ENCODE measurements around the gene KLHL7. TPM values are rescaled to one million over a fixed set of nuclear protein-coding genes. Genes with fewer than 3 reads are reported as not detected.
A peak's percentile ranks its signal among the peaks of the same experiment; 100 is the strongest.

KLHL7 gene
- total RNA-seq: 10 to 100 TPM; 18.1 to 20.8 TPM

GRCh38 chr7:23105644-23106056 lies at the start of gene KLHL7:
KLHL7 (plus strand) TSS chr7:23105785; CDS start chr7:23106027, 242 bp downstream.
- Mint-ChIP-seq H3K9me3 (ENCODE audit: low read depth) (no peaks in the 10 kb centered on the region), H3K36me3 (ENCODE audit: low read depth) (peaks cover 2% of the 10 kb centered on the region), H3K4me1 (peaks cover 32% of the 10 kb centered on the region), H3K27ac (peak within 1 kb of the TSS; percentile 94), H3K4me3 (peak within 1 kb of the TSS; percentile 97), H3K27me3 (no peaks in the 10 kb centered on the region)
- POLR2A ChIA-PET: interaction anchor here (0.6 to 1.0 kb wide), 3 partner anchors 15 to 1814 kb away, joined by 3 to 5 read pairs (median 4); no protein-coding TSS in a partner anchor
- CTCF ChIA-PET: interaction anchor here (0.6 to 2.2 kb wide), 12 partner anchors 8 to 323 kb away, joined by 3 to 9 read pairs (median 4); partner anchors contain the start of gene TOMM7
- intact Hi-C loops (cut with DNase I, micrococcal nuclease): loop anchor here (1.0 to 10.0 kb wide), 11 partner anchors 76 to 1678 kb away; partner anchors contain the start of genes HYCC1 (in 2 of the 2), TOMM7 (in 2 of the 2), TRA2A (in 2 of the 2) and FAM221A (in 1 of the 2)
- ATAC-seq: peak; percentile 98
- DNase-seq: peak; percentile 98

- no peaks in the 10 kb centered on the region for H3K36me3 Mint-ChIP-seq (ENCODE audit: low read depth)
- no peaks in the 10 kb centered on the region for H3K9me3 Mint-ChIP-seq (ENCODE audit: low read depth)
- H3K27ac Mint-ChIP-seq: no peak overlapping the region
- ChIA-PET POLR2A (no interaction called here), CTCF (interaction anchor here (0.6 to 4.4 kb wide), 6 partner anchors 9 to 500 kb away, joined by 3 to 26 read pairs (median 3); no protein-coding TSS in a partner anchor)
- H3K4me3 Mint-ChIP-seq: no peak overlapping the region
- no peak for ATAC-seq
- intact Hi-C loops (cut with DNase I, micrococcal nuclease): loop anchor here (5.0 to 10.0 kb wide), 3 partner anchors 46 to 334 kb away; partner anchors contain the start of genes HYCC1 (in 1 of the 2) and IL6 (in 1 of the 2)
- peaks cover 2% of the 10 kb centered on the region for H3K4me1 Mint-ChIP-seq
- H3K27me3 Mint-ChIP-seq: no peaks in the 10 kb centered on the region
- DNase-seq: no peak
Observed at GRCh38 chr7:23058408-23059096, 47.0 kb upstream of the KLHL7 start.

- Mint-ChIP-seq H3K36me3 (ENCODE audit: low read depth) (no peaks in the 10 kb centered on the region), H3K27ac (no peak overlapping the region), H3K9me3 (ENCODE audit: low read depth) (no peaks in the 10 kb centered on the region), H3K27me3 (no peaks in the 10 kb centered on the region), H3K4me3 (no peak overlapping the region), H3K4me1 (no peaks in the 10 kb centered on the region)
- ATAC-seq (no peak), DNase-seq (no peak)
- intact Hi-C loops (cut with DNase I, micrococcal nuclease): no loop called here
- ChIA-PET CTCF (interaction anchor here (1.2 kb wide), 1 partner anchor 501 kb away, joined by 4 read pairs; no protein-coding TSS in a partner anchor), POLR2A (no interaction called here)
Observed at GRCh38 chr7:23061327-23061726, 44.3 kb upstream of the KLHL7 start.

- peak; percentile 18 for DNase-seq
- Mint-ChIP-seq H3K4me3 (no peak overlapping the region), H3K27me3 (peaks cover 2% of the 10 kb centered on the region), H3K4me1 (no peaks in the 10 kb centered on the region), H3K9me3 (ENCODE audit: low read depth) (no peaks in the 10 kb centered on the region), H3K36me3 (ENCODE audit: low read depth) (no peaks in the 10 kb centered on the region), H3K27ac (no peak overlapping the region)
- no peak for ATAC-seq
- POLR2A ChIA-PET: no interaction called here
- CTCF ChIA-PET: no interaction called here
- intact Hi-C loops (cut with DNase I, micrococcal nuclease): no loop called here
Observed at GRCh38 chr7:23062452-23062851, 43.1 kb upstream of the KLHL7 start.

GRCh38 chr7:23065974-23066373 lies 39.6 kb upstream of the KLHL7 start:
- H3K27me3 Mint-ChIP-seq: peaks cover 5% of the 10 kb centered on the region
- ChIA-PET CTCF (interaction anchor here (0.9 kb wide), 1 partner anchor 14 kb away, joined by 3 read pairs; no protein-coding TSS in a partner anchor), POLR2A (no interaction called here)
- no peak for DNase-seq
- no peaks in the 10 kb centered on the region for H3K4me1 Mint-ChIP-seq
- H3K9me3 Mint-ChIP-seq (ENCODE audit: low read depth): no peaks in the 10 kb centered on the region
- intact Hi-C loops (cut with DNase I, micrococcal nuclease): no loop called here
- no peaks in the 10 kb centered on the region for H3K36me3 Mint-ChIP-seq (ENCODE audit: low read depth)
- no peak overlapping the region for H3K4me3 Mint-ChIP-seq
- no peak overlapping the region for H3K27ac Mint-ChIP-seq
- ATAC-seq: peak; percentile 44

- Mint-ChIP-seq H3K9me3 (ENCODE audit: low read depth) (no peaks in the 10 kb centered on the region), H3K27ac (no peak overlapping the region), H3K36me3 (ENCODE audit: low read depth) (no peaks in the 10 kb centered on the region), H3K4me1 (no peaks in the 10 kb centered on the region), H3K27me3 (peaks cover 5% of the 10 kb centered on the region), H3K4me3 (no peak overlapping the region)
- ATAC-seq (no peak), DNase-seq (no peak)
- intact Hi-C loops (cut with DNase I, micrococcal nuclease): no loop called here
- ChIA-PET CTCF (interaction anchor here (0.7 kb wide), 1 partner anchor 9 kb away, joined by 3 read pairs; no protein-coding TSS in a partner anchor), POLR2A (no interaction called here)
Observed at GRCh38 chr7:23067271-23067670, 38.3 kb upstream of the KLHL7 start.

- intact Hi-C loops (cut with DNase I, micrococcal nuclease): no loop called here
- no peak overlapping the region for H3K27ac Mint-ChIP-seq
- DNase-seq (no peak), ATAC-seq (no peak)
- POLR2A ChIA-PET: no interaction called here
- H3K36me3 Mint-ChIP-seq (ENCODE audit: low read depth): no peaks in the 10 kb centered on the region
- CTCF ChIA-PET: interaction anchor here (0.9 kb wide), 1 partner anchor 14 kb away, joined by 3 read pairs; no protein-coding TSS in a partner anchor
- no peaks in the 10 kb centered on the region for H3K9me3 Mint-ChIP-seq (ENCODE audit: low read depth)
- peaks cover 11% of the 10 kb centered on the region for H3K27me3 Mint-ChIP-seq
- H3K4me1 Mint-ChIP-seq: no peaks in the 10 kb centered on the region
- H3K4me3 Mint-ChIP-seq: no peak overlapping the region
Observed at GRCh38 chr7:23072048-23072447, 33.5 kb upstream of the KLHL7 start.

GRCh38 chr7:23072922-23073321 lies 32.7 kb upstream of the KLHL7 start:
- ATAC-seq (no peak), DNase-seq (no peak)
- Mint-ChIP-seq H3K4me3 (no peak overlapping the region), H3K36me3 (ENCODE audit: low read depth) (no peaks in the 10 kb centered on the region), H3K4me1 (no peaks in the 10 kb centered on the region), H3K27me3 (peaks cover 8% of the 10 kb centered on the region), H3K9me3 (ENCODE audit: low read depth) (no peaks in the 10 kb centered on the region), H3K27ac (no peak overlapping the region)
- CTCF ChIA-PET: interaction anchor here (0.9 kb wide), 1 partner anchor 13 kb away, joined by 3 read pairs; no protein-coding TSS in a partner anchor
- POLR2A ChIA-PET: no interaction called here
- intact Hi-C loops (cut with DNase I, micrococcal nuclease): no loop called here

GRCh38 chr7:23074443-23075261 lies 30.9 kb upstream of the KLHL7 start:
- ChIA-PET POLR2A (no interaction called here), CTCF (interaction anchor here (0.6 to 1.7 kb wide), 4 partner anchors 9 to 718 kb away, joined by 3 to 5 read pairs (median 4); no protein-coding TSS in a partner anchor)
- H3K27me3 Mint-ChIP-seq: peaks cover 6% of the 10 kb centered on the region
- ATAC-seq (no peak), DNase-seq (no peak)
- no peak overlapping the region for H3K4me3 Mint-ChIP-seq
- intact Hi-C loops (cut with DNase I, micrococcal nuclease): no loop called here
- H3K4me1 Mint-ChIP-seq: no peaks in the 10 kb centered on the region
- no peaks in the 10 kb centered on the region for H3K9me3 Mint-ChIP-seq (ENCODE audit: low read depth)
- H3K27ac Mint-ChIP-seq: no peak overlapping the region
- H3K36me3 Mint-ChIP-seq (ENCODE audit: low read depth): no peaks in the 10 kb centered on the region

- Mint-ChIP-seq H3K27me3 (peaks cover 6% of the 10 kb centered on the region), H3K27ac (no peak overlapping the region), H3K4me1 (no peaks in the 10 kb centered on the region), H3K9me3 (ENCODE audit: low read depth) (no peaks in the 10 kb centered on the region), H3K4me3 (no peak overlapping the region), H3K36me3 (ENCODE audit: low read depth) (no peaks in the 10 kb centered on the region)
- POLR2A ChIA-PET: no interaction called here
- intact Hi-C loops (cut with DNase I, micrococcal nuclease): no loop called here
- no peak for DNase-seq
- ATAC-seq: no peak
- CTCF ChIA-PET: interaction anchor here (1.7 kb wide), 1 partner anchor 8 kb away, joined by 5 read pairs; no protein-coding TSS in a partner anchor
Observed at GRCh38 chr7:23075571-23075970, 30.0 kb upstream of the KLHL7 start.

- Mint-ChIP-seq H3K4me1 (no peaks in the 10 kb centered on the region), H3K4me3 (no peak overlapping the region), H3K27ac (no peak overlapping the region), H3K9me3 (ENCODE audit: low read depth) (no peaks in the 10 kb centered on the region), H3K36me3 (ENCODE audit: low read depth) (no peaks in the 10 kb centered on the region), H3K27me3 (peaks cover 6% of the 10 kb centered on the region)
- intact Hi-C loops (cut with DNase I, micrococcal nuclease): no loop called here
- CTCF ChIA-PET: interaction anchor here (0.7 kb wide), 1 partner anchor 8 kb away, joined by 3 read pairs; no protein-coding TSS in a partner anchor
- POLR2A ChIA-PET: no interaction called here
- DNase-seq (no peak), ATAC-seq (no peak)
Observed at GRCh38 chr7:23076772-23077171, 28.8 kb upstream of the KLHL7 start.
